ENCODE measurements around the gene TSPAN14.

The TSPAN14 gene

DNA sequence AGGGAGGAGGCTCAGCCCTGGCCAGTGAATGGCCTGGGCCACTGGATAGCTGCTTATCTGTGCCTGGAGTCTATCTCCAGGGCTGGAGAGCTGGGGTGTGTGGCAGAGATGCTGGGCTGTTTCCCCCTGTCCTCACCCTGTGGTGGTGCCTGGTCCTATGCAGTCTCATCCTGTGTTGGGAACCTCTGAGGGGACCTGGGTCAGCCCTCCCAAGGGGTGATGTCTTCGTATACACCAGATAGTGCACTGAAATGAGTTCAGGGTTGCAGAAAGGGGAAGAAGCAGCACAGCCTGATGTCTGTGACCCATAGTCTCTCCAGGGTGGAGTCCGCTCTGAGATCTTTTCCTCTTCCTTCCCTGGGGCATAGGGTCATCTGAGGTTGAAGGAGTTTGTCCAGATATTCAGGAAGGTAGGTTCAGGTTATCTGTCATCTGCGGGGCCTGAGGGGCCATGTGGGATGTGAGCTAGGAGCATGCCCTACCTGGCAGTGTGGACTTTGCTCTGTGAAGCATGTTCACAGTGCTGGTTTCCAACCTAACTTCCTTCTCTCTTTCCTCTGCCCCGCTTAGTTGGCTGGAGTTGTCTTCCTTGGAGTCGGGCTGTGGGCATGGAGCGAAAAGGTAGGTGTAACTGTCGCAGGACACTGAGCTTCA is 50.2 kb downstream of the TSPAN14 start:
- no peak for DNase-seq

DNA sequence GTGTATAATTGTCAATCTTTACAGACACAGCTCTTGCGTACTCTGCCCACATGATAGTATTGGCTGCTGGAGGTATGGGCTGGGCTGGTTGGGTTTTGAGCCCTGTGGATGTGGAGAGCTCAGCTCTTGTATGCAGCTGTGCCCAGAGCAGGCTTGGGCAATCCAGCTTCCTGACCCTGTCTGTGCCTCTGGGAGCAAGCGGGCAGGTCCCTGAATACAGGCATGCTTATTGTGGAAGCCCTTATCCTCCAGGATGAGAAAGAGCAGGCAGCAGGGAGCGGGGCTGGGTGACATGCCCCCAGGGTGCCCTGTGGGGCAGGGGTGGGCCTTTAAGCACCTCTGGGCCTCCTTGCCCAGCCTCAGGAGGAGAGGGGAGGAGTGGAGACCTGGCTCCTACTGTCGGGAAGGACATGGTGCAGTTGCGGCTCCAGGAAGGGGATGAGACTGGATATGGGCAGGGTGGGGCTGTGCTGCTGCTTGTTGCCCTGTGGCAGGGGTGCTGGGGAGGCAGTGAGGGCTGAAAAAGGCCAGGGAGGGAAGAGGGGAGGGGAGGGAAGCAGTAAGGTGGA is 50.9 kb downstream of the TSPAN14 start:
- DNase-seq: no peak

DNA sequence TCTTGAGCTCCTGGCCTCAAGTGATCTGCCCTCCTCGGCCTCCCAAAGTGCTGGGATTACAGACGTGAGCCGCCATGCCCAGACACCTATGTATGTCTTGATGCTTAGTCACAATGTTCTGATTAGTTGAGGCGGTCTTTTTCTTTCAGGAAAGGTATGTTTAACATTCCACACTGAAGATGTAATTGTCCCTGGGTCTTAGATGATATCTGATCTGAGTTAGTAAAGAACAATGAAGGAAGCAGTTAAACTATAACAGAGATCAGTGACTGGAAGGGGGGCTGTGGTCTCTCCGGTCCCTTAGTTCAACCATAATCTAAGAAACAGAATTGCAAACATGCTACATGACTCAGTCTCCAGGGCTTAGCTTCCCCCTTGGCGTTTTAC is 52.1 kb downstream of the TSPAN14 start:
- no peak for DNase-seq

DNA sequence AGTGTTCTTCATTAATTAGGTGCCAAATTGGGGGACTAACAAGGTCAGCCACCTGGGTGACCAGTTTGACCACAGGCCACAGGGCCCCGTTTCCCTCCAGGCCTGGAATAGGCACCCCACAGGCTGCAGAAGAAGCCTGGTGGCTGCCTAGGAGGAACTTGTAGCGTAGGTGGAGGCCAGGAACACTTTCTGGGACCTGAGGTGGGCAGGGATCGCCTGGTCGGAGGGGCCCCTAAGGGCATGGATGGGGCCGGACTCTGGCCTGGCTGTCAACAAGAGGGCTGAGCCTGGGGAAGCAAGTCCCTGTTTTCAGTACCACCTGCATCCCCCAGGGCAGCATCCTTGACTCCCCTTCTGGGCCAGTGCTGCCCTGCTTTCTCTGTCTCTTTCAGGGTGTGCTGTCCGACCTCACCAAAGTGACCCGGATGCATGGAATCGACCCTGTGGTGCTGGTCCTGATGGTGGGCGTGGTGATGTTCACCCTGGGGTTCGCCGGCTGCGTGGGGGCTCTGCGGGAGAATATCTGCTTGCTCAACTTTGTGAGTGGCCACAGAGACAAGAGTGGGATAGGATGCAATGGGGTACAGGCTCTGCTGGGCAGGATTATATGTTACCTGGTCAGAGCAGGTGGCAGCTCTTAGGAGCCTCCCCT is 52.9 kb downstream of the TSPAN14 start:
- no peak for DNase-seq

DNA sequence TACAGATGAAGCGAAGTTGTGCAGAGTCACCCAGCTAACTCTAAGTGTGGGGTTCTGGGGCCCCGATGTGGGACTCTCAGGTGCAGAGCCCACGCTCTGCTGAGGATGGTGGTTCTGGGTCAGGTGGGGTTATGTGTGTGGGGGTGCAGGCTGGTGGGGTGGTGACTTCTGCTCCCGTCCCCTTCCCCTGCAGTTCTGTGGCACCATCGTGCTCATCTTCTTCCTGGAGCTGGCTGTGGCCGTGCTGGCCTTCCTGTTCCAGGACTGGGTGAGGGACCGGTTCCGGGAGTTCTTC is 54.9 kb downstream of the TSPAN14 start:
- DNase-seq: no peak

DNA sequence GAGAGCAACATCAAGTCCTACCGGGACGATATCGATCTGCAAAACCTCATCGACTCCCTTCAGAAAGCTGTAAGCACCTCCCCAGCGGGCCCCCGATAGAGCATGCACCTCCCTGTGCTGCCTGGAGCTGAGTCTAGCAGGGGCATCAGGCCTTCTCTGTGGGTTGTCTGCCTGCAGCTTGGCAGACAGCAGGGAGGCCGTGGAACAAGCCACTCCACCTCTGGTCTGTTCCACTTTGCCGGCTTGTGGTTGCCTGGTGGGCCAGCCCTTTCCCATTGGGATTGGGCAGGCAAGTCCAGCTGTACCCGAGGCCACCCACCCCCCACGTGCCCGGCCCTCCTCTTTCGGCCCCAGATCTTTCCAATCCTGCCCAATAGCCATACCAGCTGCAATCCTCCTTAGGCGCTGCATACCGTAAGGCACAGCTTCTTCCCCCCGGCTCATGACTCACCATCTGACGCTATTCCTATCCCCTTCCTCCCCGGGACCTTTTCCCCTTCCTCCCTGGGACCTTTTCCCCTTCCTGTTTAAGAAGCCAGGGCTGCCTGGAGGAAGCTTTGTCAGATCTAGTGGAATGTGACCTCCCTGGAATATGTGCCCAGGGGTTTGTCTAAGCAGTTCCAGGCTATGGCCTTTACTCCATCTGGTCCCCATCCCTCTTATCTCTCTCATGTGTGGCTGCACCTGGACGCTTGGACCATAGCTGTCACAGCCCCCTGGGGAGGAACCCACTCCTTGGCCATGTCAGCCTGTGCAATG is 55.5 kb downstream of the TSPAN14 start:
- no peak for DNase-seq

DNA sequence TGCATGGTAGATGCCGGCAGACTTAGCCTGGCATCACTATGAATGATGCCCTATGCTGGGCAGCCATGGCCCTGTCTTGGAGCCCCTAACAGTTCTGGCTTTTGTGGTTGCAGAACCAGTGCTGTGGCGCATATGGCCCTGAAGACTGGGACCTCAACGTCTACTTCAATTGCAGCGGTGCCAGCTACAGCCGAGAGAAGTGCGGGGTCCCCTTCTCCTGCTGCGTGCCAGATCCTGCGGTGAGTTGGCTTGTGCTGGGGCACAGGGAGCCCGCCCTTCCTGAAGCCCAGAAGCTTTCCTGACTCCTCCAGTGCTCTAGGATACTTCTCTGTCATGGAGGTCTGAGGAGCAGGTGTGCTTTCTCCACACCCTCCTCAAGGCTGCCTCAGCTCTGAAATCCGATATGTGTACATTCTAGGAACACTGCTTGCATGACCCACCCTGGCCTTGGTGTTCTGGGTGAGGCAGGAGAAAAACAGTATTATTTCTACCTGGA is 58.0 kb downstream of the TSPAN14 start:
- DNase-seq: no peak

DNA sequence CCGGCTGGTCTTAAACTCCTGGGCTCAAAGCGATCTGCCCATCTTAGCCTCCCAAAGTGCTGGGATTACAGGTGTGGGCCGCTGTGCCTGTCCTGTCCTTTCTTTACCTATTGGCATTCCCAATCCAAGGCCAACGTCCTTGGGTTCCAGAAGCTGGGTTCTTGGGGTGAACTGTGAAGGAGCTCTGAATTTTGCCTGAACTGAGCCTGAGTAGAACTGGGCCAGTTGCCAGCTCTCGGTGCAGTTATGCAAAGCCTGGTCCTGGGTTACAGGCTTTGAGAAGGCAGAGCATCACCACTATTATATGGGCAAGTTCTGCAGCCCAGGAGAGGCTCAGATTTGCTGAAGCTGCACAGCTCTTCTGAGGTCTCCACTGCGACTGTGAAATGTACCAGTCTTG is 59.0 kb downstream of the TSPAN14 start:
- no peak for DNase-seq

DNA sequence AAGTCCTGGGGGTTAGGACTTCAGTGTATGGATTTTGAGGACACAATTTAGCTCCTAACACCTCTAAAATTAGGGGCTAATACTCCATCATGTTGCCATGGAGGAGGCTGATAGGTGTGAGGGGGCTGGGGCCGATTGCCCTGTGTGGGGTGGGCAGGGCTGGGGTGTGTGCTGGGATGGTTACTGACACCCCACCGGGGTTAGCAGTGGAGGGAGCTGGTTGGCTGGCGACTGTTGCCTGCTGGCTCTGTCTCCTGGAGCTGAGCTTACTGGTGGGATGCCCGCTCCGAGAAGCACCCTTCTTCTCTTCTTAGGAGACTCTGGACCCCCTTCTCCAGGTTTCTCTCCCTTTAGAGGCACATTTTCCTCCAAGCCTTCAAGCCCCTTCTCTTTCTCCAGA is 61.4 kb downstream of the TSPAN14 start:
- no peak for DNase-seq

DNA sequence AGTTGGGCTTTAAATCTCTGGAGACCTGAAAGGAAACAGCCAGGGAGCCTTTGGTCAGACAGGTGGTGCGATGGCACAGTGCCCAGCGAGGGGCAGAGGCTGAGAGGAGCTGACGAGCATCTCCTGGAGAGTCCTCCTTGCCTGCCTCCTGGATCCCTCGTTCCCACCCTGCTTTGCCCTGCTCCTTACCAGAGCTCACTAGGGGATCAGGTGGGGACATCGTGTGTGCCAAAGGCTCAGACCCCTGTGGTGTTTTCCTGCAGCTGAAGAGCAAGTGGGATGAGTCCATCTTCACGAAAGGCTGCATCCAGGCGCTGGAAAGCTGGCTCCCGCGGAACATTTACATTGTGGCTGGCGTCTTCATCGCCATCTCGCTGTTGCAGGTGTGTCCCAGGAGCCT is 61.8 kb downstream of the TSPAN14 start:
- DNase-seq: no peak

DNA sequence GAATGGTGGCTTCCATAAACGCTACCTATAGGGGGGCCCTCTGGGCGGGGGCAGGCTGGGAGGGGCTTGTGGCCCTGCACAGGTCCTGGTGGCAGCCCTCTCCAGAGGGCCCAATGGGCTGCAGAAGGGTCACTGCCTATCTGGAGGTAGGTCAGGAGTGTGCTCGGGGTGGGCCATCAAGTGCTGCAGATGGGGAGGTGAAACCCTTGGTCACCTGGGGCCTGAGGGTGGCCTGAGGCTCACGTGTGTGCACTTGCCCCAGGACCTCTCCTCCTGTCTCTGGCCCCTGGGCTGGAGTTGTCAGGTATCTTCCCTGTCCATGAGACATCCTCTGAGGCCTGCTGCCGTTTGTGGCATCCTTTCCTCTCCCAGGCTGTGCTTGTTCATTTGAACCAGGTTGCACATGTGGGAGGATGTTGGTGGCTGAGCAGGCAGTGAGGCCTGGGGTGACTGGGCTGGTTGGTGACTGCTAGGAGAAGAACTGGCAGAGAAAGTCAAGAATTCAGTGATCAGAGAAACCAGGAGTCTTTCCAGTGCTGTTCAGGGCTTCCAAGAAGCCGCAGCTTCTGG is 62.5 kb downstream of the TSPAN14 start:
- no peak for DNase-seq

DNA sequence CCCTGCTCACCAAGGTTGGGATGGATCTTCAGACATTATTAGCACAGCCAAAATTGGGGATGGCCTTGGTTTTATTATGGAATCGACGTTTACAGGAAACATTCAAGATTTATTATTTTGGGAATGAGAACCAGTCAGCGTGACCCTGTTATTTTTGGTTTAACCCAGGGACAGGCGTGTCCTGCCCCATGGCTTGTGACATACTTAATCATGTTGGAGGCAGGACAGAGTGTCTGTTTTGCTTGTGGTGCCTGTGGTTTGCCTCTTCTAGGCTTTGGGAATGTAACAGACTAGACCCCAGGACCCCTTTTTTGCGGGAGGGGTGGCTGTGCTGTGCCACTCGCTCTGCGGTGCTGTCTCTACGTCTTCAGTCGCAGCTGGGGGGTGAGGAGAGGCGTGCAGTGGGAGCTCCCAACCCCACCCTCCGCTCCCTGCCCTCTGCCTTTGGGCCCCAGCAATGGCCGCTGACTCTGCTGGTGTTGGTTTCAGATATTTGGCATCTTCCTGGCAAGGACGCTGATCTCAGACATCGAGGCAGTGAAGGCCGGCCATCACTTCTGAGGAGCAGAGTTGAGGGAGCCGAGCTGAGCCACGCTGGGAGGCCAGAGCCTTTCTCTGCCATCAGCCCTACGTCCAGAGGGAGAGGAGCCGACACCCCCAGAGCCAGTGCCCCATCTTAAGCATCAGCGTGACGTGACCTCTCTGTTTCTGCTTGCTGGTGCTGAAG is 63.5 kb downstream of the TSPAN14 start:
- no peak for DNase-seq

DNA sequence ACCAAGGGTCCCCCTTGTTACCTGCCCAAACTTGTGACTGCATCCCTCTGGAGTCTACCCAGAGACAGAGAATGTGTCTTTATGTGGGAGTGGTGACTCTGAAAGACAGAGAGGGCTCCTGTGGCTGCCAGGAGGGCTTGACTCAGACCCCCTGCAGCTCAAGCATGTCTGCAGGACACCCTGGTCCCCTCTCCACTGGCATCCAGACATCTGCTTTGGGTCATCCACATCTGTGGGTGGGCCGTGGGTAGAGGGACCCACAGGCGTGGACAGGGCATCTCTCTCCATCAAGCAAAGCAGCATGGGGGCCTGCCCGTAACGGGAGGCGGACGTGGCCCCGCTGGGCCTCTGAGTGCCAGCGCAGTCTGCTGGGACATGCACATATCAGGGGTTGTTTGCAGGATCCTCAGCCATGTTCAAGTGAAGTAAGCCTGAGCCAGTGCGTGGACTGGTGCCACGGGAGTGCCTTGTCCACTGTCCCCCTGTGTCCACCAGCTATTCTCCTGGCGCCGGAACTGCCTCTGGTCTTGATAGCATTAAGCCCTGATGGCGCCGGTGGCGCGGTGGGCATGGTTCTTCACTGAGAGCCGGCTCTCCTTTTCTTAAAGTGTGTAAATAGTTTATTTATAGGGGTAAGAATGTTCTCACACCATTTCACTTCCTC is 64.2 kb downstream of the TSPAN14 start:
- DNase-seq: no peak

DNA sequence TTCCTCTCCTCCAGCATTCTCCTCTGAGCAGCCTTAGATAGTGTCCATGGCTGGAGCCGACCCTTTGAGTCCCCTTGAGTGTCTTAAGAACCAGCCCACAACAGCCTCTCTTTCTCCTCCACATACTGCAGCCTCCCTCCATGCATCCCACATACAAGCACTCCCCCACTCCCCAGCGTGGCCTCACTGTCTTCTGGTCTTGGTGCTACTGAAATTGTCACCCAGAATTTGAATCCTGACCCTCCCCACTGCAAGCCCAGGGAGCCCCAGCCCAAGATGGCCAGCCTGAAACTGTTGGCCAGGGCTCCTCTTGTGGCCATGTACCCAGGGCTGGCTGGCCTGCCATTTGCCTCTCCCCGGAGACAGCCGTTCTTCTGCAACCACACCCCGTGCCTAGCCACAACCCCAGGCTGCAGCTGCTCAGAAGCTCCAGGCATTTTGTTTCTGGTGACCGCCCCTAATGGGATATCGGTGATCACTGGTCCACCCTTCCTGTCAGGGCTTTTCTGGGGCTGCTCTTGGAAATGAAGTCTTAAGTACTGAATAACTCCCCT is 64.8 kb downstream of the TSPAN14 start:
- DNase-seq: no peak

DNA sequence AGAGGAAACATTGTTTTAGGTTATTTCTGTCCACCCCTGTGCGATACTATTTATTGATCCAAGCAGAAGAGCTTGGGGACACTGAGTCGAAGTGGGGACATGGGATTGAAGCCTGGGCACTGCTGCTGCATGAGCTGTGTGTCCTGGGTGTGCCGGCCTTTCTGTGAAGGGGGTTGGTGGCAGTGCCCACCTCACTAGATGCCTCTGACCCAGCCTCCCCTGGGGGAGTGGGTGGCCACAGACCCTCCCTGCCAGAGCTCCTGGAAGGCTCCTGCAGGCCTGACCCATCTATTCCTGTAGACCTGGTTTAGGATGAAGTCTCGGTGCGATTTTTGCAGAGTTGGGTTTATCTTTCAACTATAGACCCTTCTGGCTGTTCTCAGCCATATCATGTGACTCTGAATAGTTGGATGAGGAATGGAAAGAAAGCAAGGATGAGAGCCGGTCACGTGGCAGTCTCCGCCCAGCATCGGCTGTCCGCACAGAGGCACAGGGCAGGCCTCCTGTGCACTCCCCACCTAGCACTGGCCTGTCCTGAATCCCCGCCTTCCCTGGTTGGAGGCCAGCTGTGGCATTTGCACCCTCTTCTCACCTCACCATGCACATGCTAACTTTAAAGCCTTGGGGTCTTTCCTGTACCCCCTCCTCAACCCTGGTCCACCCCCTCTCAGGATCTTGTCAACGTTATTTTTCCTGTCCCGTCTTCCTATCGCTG is 66.0 kb downstream of the TSPAN14 start:
- DNase-seq: no peak

DNA sequence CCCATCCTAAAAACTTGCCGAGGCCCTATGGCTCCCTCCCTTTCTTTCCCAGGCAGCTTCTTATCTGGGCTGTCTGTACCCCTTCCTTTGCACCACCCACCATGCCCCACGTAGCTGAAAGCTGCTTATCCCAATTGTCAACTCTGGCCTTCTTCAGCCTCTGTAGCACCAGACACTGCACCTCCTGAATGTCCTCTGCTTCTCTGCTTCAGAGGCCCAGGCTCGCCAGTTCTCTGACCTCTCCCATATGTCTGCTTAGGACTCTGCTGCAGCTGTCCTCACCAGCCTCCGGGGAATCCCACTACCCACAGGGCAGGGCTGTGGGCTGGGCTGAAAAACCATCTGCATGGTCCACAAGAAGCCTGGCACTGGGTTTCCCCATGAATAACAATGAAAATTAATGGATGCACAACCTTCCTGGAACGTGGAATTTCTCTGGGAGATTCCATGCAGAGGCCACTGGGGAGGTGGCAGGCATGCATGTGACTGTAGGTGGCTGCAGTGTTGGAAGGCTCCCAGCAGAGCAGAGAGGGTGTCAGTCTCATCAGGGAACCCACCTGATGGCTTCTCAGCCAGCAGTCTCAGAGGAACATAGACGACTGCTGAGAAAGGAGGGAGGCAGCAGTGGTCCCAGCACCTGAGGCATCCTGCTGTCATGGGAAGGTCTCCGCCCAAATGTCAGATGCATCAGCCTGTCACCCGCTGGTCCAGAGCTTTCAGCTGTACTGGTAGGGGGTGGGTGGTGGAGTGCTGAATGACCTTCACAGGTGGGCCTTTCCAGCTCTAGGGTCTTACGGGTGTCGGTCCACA is 66.8 kb downstream of the TSPAN14 start:
- no peak for DNase-seq

DNA sequence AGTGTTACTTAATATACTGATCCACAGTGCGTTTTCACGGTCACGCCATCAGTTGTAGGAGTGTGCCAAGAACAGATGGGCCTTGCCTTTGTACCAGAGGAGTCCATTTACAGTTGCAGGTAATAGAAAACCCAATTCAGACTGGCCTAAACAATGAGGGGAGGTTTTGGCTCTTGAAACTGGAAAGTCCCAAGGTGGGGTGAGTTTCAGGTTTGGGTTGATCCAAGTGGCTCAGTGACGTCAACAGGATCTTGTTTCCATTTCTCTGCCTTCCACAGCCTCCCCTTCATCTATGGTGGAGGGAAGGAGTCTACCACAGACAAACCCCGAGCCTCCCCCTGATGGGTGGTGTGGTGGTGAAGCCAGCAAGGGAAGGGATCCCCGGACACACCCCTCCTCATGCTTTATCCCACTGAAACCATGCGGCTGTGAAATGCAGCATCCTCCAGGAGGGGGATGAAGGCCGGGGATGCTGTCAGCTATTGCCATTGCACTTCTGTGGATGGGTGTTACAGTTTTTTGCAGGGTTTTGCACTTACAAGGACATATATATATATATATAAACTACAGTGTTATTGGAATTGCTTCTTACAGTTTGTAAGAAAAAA is 68.8 kb downstream of the TSPAN14 start:
- DNase-seq: no peak

DNA sequence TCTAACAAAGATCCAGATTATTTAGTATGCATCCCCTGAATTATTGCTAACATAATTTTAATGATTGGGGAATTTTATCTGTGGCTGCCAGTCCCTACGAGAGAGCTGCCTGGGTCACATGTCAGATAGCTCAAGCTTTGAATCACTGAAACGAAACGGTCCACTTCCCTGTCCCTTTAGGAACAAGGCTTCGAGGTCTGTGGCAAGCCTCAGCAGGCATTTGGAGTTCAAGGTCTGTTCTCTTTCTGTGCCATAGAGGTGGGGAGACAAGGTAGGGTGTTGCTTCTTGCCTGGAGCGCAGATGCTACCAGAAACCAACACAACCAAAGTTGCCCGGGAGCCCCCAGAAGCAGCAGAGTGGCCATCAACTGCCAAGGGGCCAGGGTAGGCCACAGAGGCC is 69.7 kb downstream of the TSPAN14 start:
- DNase-seq: no peak

DNA sequence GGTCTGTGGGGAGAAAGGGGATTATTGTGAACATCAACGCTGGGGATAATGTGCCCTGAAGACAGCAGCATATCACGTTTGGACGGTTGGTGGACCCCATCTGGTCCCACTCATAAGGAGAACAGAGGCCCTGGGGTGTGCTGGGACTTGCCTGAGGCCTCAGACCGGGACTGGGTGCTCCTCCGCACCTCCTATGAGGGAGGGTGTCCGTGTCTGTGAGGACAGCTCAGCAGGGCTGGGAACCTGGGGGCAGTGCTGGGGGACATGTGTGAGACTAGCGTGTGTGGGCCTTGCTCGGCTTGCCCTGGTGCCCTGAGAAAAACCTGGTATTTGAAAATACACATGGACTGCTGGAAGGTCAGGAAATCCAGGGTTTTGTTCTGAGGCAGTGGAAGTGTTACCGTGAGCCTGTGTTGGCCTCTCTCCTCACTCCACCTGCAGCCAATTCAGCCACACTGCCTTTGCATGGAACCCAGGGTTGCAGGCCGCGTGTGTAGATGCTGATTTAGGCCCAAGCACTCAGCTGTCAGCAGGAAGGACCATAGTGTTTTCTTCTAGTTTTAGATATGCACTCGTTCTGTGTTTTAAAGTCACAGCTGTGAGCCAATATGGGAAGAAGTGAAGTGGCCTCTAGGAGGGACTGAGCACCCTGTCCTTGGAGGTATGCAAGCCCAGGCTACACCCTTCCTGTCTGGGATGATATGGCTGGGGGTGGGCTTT is 70.2 kb downstream of the TSPAN14 start:
- no peak for DNase-seq

All from right kidney (tissue), 1 donor.